K562 (cell line): ENCODE results near the gene CCDC158. TPM values are rescaled to one million over a fixed set of nuclear protein-coding genes. Genes with fewer than 3 reads are reported as not detected.

ENCODE experiments used
- FOXK1 ChIP-seq: sonication (generic); formaldehyde crosslinking; IDR thresholded peaks from 2 replicates; pipeline ENCODE4 v1.8.0; 2022; ENCODE audit warnings: missing genetic modification reagents, mild to moderate bottlenecking, borderline replicate concordance
- NFXL1 ChIP-seq: fragments of 450-650 bp; formaldehyde crosslinking; IDR thresholded peaks from 2 replicates; pipeline ENCODE4 v1.4.0; 2021; ENCODE audit warnings: mild to moderate bottlenecking
- POLR2B ChIP-seq: fragments of 450-650 bp; IDR thresholded peaks from 2 replicates; pipeline ENCODE4 v1.6.1; 2018; ENCODE audit warnings: low read depth; ENCODE audit not compliant: partially characterized antibody
- XRCC4 ChIP-seq: IDR thresholded peaks from one replicate; pipeline ENCODE4 v1.6.1; 2011; ENCODE audit not compliant: insufficient read depth, insufficient read length; ENCODE audit errors: extremely low read depth
- ZBED1 ChIP-seq: IDR thresholded peaks from 2 replicates; pipeline ENCODE4 v1.6.1; 2014
- ZNF445 ChIP-seq: fragments of 250-450 bp; sonication (Bioruptor Pico); IDR thresholded peaks from 2 replicates; pipeline ENCODE4 v1.4.0; 2020; ENCODE audit warnings: low read depth, mild to moderate bottlenecking, moderate library complexity
- ZNF584 ChIP-seq: fragments of 200-800 bp; sonication (Bioruptor generic); IDR thresholded peaks from 2 replicates; pipeline ENCODE4 v1.6.1; 2016; ENCODE audit warnings: low read depth, mild to moderate bottlenecking, missing genetic modification characterization, missing compliant biosample characterization
- ZNF695 ChIP-seq: fragments of 450-650 bp; formaldehyde crosslinking; IDR thresholded peaks from 2 replicates; pipeline ENCODE4 v1.4.0; 2020; ENCODE audit warnings: mild to moderate bottlenecking, moderate library complexity
- polyA plus RNA-seq, 8 experiments: library from polyadenylated mRNA; depleted of rRNA in 4 of 8; stranded (reverse) in 5 of 8; unstranded in 3 of 8; fragments of >200 nt; fragmentation: Nextera tagmentation in 2 of 8; fragmentation: Illumina TruSeq in 1 of 8; extraction: Ambion mirVana in 2 of 8; extraction: Trizol in 1 of 8; gene quantifications; 2 replicates each; pipeline versions ENCODE4 v1.2.1 to v1.2.3, GENCODE V29; 2011 to 2014; ENCODE audit warnings: inconsistent platforms in 1 of 8, missing spikeins in 1 of 8
- total RNA-seq, 7 experiments: library from RNA; depleted of rRNA in 6 of 7; stranded (reverse); fragments of >200 nt in 6 of 7; fragmentation: Illumina TruSeq in 2 of 7; extraction: Trizol in 2 of 7; gene quantifications; 2 replicates each; pipeline versions ENCODE4 v1.2.1 to v1.2.3, GENCODE V29; 2011 to 2021; ENCODE audit warnings: low replicate concordance in 1 of 7
- TF ChIP-seq, protein P1 (sequence below): IDR thresholded peaks from 2 replicates; pipeline ENCODE4 v1.6.1; 2011; ENCODE audit warnings: borderline replicate concordance, low read depth, mild to moderate bottlenecking, moderate library complexity, low read length; ENCODE audit not compliant: insufficient read depth, poor library complexity, severe bottlenecking
- TF ChIP-seq, protein P2 (sequence below), 3 experiments: IDR thresholded peaks in 2 of 3; conservative IDR thresholded peaks in 1 of 3; 2 replicates each; pipeline ENCODE4 v1.5.1; 2011 to 2012; ENCODE audit warnings: low read length in 3 of 3, mild to moderate bottlenecking in 3 of 3, control low read depth in 2 of 3, improper control_type of control experiment in 1 of 3, inconsistent platforms in 1 of 3, low read depth in 1 of 3, mixed read lengths in 1 of 3, moderate library complexity in 1 of 3; ENCODE audit not compliant: insufficient read depth in 2 of 3
- TF ChIP-seq, protein P3 (sequence below), 2 experiments: fragments of 450-650 bp; formaldehyde crosslinking in 1 of 2; IDR thresholded peaks; 2 replicates each; pipeline versions ENCODE4 v1.4.0 to v1.6.1; 2014 to 2020; ENCODE audit warnings: mild to moderate bottlenecking in 2 of 2, borderline replicate concordance in 1 of 2, low read depth in 1 of 2
- TF ChIP-seq, protein P4 (sequence below): sonication (generic); formaldehyde crosslinking; IDR thresholded peaks from 2 replicates; pipeline ENCODE4 v1.8.0; 2022; ENCODE audit warnings: mild to moderate bottlenecking, missing genetic modification reagents, borderline replicate concordance

The CCDC158 gene
- total and polyA plus RNA-seq, 9 of the 15 experiments (the other 6 are each of a cell fraction or from before 2014, with no cell fraction given) = not detected

GRCh38 chr4:76301068-76301774 lies 119.7 kb downstream of the CCDC158 start (continued):
- TF ChIP-seq, protein P1, sequence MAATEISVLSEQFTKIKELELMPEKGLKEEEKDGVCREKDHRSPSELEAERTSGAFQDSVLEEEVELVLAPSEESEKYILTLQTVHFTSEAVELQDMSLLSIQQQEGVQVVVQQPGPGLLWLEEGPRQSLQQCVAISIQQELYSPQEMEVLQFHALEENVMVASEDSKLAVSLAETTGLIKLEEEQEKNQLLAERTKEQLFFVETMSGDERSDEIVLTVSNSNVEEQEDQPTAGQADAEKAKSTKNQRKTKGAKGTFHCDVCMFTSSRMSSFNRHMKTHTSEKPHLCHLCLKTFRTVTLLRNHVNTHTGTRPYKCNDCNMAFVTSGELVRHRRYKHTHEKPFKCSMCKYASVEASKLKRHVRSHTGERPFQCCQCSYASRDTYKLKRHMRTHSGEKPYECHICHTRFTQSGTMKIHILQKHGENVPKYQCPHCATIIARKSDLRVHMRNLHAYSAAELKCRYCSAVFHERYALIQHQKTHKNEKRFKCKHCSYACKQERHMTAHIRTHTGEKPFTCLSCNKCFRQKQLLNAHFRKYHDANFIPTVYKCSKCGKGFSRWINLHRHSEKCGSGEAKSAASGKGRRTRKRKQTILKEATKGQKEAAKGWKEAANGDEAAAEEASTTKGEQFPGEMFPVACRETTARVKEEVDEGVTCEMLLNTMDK = no peak
- TF ChIP-seq, protein P2, sequence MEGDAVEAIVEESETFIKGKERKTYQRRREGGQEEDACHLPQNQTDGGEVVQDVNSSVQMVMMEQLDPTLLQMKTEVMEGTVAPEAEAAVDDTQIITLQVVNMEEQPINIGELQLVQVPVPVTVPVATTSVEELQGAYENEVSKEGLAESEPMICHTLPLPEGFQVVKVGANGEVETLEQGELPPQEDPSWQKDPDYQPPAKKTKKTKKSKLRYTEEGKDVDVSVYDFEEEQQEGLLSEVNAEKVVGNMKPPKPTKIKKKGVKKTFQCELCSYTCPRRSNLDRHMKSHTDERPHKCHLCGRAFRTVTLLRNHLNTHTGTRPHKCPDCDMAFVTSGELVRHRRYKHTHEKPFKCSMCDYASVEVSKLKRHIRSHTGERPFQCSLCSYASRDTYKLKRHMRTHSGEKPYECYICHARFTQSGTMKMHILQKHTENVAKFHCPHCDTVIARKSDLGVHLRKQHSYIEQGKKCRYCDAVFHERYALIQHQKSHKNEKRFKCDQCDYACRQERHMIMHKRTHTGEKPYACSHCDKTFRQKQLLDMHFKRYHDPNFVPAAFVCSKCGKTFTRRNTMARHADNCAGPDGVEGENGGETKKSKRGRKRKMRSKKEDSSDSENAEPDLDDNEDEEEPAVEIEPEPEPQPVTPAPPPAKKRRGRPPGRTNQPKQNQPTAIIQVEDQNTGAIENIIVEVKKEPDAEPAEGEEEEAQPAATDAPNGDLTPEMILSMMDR (IDR thresholded peaks at IDR 0.05 in 2 of 3, conservative IDR thresholded peaks at IDR 0.05 in 1 of 3; ENCODE audit: insufficient read depth in 2 of 3, low read depth in 1 of 3, low read length in 3 of 3) = no peak
- TF ChIP-seq POLR2B (no peak), ZNF584 (CRISPR knock-in tag) (peak; percentile 74), ZNF695 (CRISPR knock-in tag) (no peak), NFXL1 (CRISPR knock-in tag) (peak; percentile 89; the same call in 1 of the 2 replicates), FOXK1 (CRISPR knock-in tag) (no peak), ZNF445 (CRISPR knock-in tag) (no peak), XRCC4 (no peak), ZBED1 (no peak)
- TF ChIP-seq, protein P3, sequence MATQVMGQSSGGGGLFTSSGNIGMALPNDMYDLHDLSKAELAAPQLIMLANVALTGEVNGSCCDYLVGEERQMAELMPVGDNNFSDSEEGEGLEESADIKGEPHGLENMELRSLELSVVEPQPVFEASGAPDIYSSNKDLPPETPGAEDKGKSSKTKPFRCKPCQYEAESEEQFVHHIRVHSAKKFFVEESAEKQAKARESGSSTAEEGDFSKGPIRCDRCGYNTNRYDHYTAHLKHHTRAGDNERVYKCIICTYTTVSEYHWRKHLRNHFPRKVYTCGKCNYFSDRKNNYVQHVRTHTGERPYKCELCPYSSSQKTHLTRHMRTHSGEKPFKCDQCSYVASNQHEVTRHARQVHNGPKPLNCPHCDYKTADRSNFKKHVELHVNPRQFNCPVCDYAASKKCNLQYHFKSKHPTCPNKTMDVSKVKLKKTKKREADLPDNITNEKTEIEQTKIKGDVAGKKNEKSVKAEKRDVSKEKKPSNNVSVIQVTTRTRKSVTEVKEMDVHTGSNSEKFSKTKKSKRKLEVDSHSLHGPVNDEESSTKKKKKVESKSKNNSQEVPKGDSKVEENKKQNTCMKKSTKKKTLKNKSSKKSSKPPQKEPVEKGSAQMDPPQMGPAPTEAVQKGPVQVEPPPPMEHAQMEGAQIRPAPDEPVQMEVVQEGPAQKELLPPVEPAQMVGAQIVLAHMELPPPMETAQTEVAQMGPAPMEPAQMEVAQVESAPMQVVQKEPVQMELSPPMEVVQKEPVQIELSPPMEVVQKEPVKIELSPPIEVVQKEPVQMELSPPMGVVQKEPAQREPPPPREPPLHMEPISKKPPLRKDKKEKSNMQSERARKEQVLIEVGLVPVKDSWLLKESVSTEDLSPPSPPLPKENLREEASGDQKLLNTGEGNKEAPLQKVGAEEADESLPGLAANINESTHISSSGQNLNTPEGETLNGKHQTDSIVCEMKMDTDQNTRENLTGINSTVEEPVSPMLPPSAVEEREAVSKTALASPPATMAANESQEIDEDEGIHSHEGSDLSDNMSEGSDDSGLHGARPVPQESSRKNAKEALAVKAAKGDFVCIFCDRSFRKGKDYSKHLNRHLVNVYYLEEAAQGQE (IDR thresholded peaks at IDR 0.05; ENCODE audit: borderline replicate concordance) = no peak; the same call in 1 of the 2 replicates
- TF ChIP-seq, protein P3 (CRISPR knock-in tag; IDR thresholded peaks at IDR 0.05; ENCODE audit: low read depth) = no peak
- TF ChIP-seq, protein P4, sequence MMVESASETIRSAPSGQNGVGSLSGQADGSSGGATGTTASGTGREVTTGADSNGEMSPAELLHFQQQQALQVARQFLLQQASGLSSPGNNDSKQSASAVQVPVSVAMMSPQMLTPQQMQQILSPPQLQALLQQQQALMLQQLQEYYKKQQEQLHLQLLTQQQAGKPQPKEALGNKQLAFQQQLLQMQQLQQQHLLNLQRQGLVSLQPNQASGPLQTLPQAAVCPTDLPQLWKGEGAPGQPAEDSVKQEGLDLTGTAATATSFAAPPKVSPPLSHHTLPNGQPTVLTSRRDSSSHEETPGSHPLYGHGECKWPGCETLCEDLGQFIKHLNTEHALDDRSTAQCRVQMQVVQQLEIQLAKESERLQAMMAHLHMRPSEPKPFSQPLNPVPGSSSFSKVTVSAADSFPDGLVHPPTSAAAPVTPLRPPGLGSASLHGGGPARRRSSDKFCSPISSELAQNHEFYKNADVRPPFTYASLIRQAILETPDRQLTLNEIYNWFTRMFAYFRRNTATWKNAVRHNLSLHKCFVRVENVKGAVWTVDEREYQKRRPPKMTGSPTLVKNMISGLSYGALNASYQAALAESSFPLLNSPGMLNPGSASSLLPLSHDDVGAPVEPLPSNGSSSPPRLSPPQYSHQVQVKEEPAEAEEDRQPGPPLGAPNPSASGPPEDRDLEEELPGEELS (CRISPR knock-in tag) = no peak
